AG04450 (cell line): Measurements from ENCODE around the gene INTS15. TPM values are rescaled to one million over a fixed set of nuclear protein-coding genes. Genes with fewer than 3 reads are reported as not detected.

Experiments used
- CTCF ChIA-PET: fragments of 300-600, 350-600 bp; formaldehyde crosslinking; extraction: SDS; loops from one replicate; lab custom pipeline; 2022; ENCODE audit warnings: antibody characterized with exemption, inconsistent platforms; lab: Charles Lee
- POLR2A ChIA-PET: fragments of 350-600 bp; formaldehyde crosslinking; extraction: SDS; loops from one replicate; lab custom pipeline; 2021; ENCODE audit warnings: antibody characterized with exemption, inconsistent platforms; lab: Yijun Ruan, JAX
- DNase-seq: peaks from one replicate; pipeline ENCODE4 v3.0.0-alpha.2; 2011; ENCODE audit warnings: low read depth, low spot score
- H3K27ac ChIP-seq: one replicate; pipeline ENCODE4 v1.5.1; 2012; ENCODE audit warnings: low read depth, low read length, control low read depth
- H3K27me3 ChIP-seq: one replicate; pipeline ENCODE4 v1.6.0; 2012; ENCODE audit warnings: low read length; ENCODE audit not compliant: control insufficient read depth, insufficient read depth
- H3K4me3 ChIP-seq: 2 replicates; pipeline ENCODE4 v1.5.1; 2011; ENCODE audit warnings: mild to moderate bottlenecking, low read depth, low read length, control low read depth
- H3K9me3 ChIP-seq: 2 replicates; pipeline ENCODE4 v1.5.1; 2012; ENCODE audit warnings: low read length; ENCODE audit not compliant: control insufficient read depth, insufficient read depth
- CTCF ChIP-seq: IDR thresholded peaks from 2 replicates; pipeline ENCODE4 v1.5.1; 2011; ENCODE audit warnings: low read depth, low read length, control low read depth, inconsistent platforms
- polyA plus RNA-seq: library from polyadenylated mRNA; depleted of rRNA; stranded (reverse); fragments of >200 nt; gene quantifications from 2 replicates; pipeline ENCODE4 v1.2.3, GENCODE V29; 2011

The INTS15 gene
- polyA plus RNA-seq, 1 experiment = 17.1 TPM

DNA sequence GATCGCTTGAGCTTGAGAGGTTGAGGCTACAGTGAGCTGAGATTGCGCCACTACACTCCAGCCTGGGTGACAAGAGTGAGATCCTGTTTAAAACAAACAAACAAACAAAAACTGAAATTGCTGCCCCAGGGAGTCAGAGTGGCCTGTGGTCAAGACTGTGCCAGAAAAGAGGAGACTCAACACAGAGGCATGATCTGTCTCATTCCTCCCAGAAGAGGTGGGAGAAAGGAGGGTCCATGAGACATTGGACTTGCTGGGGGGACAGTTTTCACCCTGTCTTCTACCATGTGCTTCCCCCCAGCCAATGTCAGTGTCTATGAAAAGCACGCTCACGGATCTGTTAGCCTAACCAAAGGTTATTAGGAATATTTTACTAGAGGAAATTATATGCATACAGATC, 28.8 kb downstream of the INTS15 start:
- no peak for DNase-seq
- POLR2A ChIA-PET = no interaction called here

DNA sequence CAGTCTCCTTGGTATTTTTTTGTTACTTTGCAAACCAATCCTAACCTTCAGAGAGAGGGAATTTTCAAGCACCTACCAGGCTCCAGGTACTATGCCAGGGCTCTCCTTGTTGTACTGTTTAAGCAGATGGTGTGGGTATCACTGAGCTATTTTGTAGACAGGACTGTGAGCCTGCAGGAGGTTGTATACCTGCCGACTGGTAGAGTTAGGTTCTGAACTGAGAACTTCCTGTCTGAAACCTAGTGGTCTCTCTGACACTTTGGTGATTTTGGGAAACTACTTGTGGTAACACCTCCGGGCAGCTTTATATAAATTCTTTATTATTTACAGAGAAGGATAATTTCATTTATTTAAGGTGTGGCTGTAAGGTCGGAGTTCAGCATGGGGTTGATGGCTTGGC, 30.1 kb downstream of the INTS15 start:
- POLR2A ChIA-PET = no interaction called here
- Histone ChIP-seq H3K27ac (no peak overlapping the region), H3K27me3 (peaks cover 2% of the 10 kb centered on the region), H3K4me3 (no peak overlapping the region), H3K9me3 (peaks cover 4% of the 10 kb centered on the region; the same call in 1 of the 2 replicates)
- CTCF ChIA-PET = no interaction called here
- DNase-seq = no peak
- TF ChIP-seq CTCF = no peak

More for the DNA sequence above, 28.8 kb downstream of the INTS15 start:
- no peak for TF ChIP-seq CTCF
- no peak overlapping the region for H3K4me3 ChIP-seq
- no peak overlapping the region for H3K27ac ChIP-seq
- CTCF ChIA-PET = no interaction called here
- peaks cover 5% of the 10 kb centered on the region; the same call in 1 of the 2 replicates for H3K9me3 ChIP-seq
- H3K27me3 ChIP-seq = peaks cover 13% of the 10 kb centered on the region

DNA sequence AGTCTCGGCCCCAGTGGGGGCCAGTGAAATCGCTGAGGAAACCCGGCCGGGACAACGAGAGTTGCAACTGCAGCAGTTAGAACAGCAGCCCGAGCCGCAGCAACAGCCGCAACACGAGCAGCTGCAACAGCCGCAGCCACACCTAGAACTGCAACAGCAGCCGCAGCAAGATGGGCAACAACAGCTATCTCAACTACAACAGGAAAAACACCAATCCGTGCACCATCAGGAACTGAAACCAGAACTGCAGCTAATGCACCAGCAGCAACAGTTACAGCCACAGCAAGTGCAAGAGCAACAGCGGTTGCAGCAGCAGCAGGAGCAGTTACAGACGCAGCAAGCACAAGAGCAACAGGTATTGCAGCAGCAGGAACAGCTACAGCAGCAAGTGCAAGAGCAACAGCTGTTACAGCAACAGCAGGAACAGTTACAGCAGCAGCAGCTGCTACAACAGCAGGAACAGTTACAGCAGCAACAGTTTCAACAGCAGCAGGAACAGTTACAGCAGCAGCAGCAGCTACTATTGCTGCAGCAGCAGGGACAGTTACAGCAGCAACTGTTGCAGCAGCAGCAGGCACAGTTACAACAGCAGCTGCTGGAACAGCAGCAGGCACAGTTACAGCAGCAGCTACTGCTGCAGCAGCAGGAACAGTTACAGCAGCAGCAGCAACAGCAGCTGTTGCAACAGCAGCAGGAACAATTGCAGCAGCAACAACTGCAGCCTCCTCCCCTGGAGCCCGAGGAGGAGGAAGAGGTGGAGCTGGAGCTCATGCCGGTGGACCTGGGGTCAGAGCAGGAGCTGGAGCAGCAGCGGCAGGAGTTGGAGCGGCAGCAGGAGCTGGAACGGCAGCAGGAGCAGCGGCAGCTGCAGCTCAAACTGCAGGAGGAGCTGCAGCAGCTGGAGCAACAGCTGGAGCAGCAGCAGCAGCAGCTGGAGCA, 31.6 kb downstream of the INTS15 start:
- Histone ChIP-seq H3K9me3 (peaks cover 2% of the 10 kb centered on the region; the same call in 1 of the 2 replicates), H3K27me3 (no peaks in the 10 kb centered on the region), H3K27ac (no peak overlapping the region), H3K4me3 (no peak overlapping the region)
- CTCF ChIA-PET = no interaction called here
- TF ChIP-seq CTCF = no peak
- POLR2A ChIA-PET = no interaction called here
- no peak for DNase-seq

- TF ChIP-seq CTCF = no peak
- ChIA-PET CTCF (no interaction called here), POLR2A (no interaction called here)
Observed at GRCh38 chr7:6622134-6622710, 32.4 kb downstream of the INTS15 start.

DNA sequence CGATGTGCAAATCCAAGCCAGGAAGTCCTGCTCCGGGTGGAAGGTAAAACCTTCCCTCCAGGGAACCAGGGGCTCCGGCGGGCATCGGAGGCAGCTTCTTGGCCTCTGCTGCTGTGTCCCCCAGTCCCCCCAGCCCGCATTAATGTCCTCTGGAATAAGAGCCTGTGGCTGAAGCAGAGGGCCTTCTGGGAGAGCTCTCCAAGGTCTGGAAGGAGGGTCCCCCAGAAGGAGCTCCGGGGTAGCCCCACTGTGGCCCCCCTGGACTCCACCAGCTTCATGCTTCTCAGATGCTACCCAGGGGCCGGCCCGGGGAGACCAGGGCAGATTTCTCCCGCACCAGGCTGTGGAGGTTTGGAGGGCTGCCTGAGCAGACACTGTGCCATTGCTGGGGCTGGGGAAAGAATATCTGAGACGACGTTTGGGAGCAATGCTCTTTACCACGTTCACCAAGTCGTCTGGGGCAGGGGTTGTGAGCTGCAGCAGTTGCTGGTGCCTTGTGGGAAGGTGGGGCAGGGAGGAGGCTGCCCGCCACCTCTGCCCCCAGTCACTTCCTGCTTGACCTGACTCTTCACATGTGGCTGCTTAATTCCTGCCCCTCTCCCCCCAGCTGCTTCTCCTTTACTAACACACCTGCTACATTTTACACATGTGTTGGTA, 33.9 kb downstream of the INTS15 start:
- CTCF ChIA-PET = no interaction called here
- POLR2A ChIA-PET = no interaction called here
- Histone ChIP-seq H3K27ac (no peak overlapping the region), H3K27me3 (no peaks in the 10 kb centered on the region), H3K4me3 (no peak overlapping the region), H3K9me3 (no peaks in the 10 kb centered on the region)
- no peak for TF ChIP-seq CTCF
- no peak for DNase-seq

More at GRCh38 chr7:6622134-6622710, 32.4 kb downstream of the INTS15 start:
- no peak overlapping the region for H3K4me3 ChIP-seq
- no peaks in the 10 kb centered on the region for H3K27me3 ChIP-seq
- no peak overlapping the region for H3K27ac ChIP-seq
- DNase-seq = no peak
- no peaks in the 10 kb centered on the region for H3K9me3 ChIP-seq
